K562 (cell line): ENCODE data around the gene EPM2A. TPM values are rescaled to one million over a fixed set of nuclear protein-coding genes. Genes with fewer than 3 reads are reported as not detected.

Experiments used
- FOXJ2 ChIP-seq: fragments of 200-800 bp; sonication (Bioruptor generic); IDR thresholded peaks from 2 replicates; pipeline ENCODE4 v1.6.1; 2016; ENCODE audit warnings: missing genetic modification characterization, missing compliant biosample characterization
- FOXK2 ChIP-seq, 2 experiments: fragments of 450-650 bp; IDR thresholded peaks in 1 of 2; conservative IDR thresholded peaks in 1 of 2; 2 replicates each; pipeline ENCODE4 v1.6.1; 2016; ENCODE audit warnings: low read depth in 2 of 2, mild to moderate bottlenecking in 1 of 2
- HDAC6 ChIP-seq: IDR thresholded peaks from 2 replicates; pipeline ENCODE4 v1.6.1; 2012; ENCODE audit warnings: low read depth, mild to moderate bottlenecking, control low read depth, inconsistent platforms, low read length, moderate library complexity
- HMBOX1 ChIP-seq: sonication (generic); IDR thresholded peaks from 2 replicates; pipeline ENCODE4 v1.6.1; 2016
- HMGN3 ChIP-seq: IDR thresholded peaks from 2 replicates; pipeline ENCODE4 v1.6.1; 2011; ENCODE audit warnings: borderline replicate concordance, low read depth, mild to moderate bottlenecking, mixed read lengths, low read length; ENCODE audit not compliant: insufficient read length; ENCODE audit errors: extremely low read depth
- ILK ChIP-seq: fragments of 450-650 bp; IDR thresholded peaks from 2 replicates; pipeline ENCODE4 v1.6.1; 2016; ENCODE audit warnings: missing genetic modification characterization, low read depth, mild to moderate bottlenecking, missing compliant biosample characterization, moderate library complexity, borderline replicate concordance
- LARP7 ChIP-seq: fragments of 450-650 bp; IDR thresholded peaks from 2 replicates; pipeline ENCODE4 v1.6.1; 2016
- MCM5 ChIP-seq: fragments of 450-650 bp; IDR thresholded peaks from 2 replicates; pipeline ENCODE4 v1.6.1; 2016; ENCODE audit warnings: low read depth
- MIER1 ChIP-seq: fragments of 450-650 bp; IDR thresholded peaks from 2 replicates; pipeline ENCODE4 v1.6.1; 2016; ENCODE audit warnings: antibody characterized with exemption, mild to moderate bottlenecking, low read depth
- NR1H2 ChIP-seq: sonication (generic); formaldehyde crosslinking; IDR thresholded peaks from 2 replicates; pipeline ENCODE4 v1.4.0; 2020; ENCODE audit warnings: mild to moderate bottlenecking, missing genetic modification reagents
- POLR2AphosphoS2 ChIP-seq: IDR thresholded peaks from 2 replicates; pipeline ENCODE4 v1.6.1; 2012; ENCODE audit warnings: low read length, improper control_type of control experiment
- POLR2G ChIP-seq: fragments of 200-400 bp; formaldehyde crosslinking; IDR thresholded peaks from 2 replicates; pipeline ENCODE4 v1.6.1; 2017; ENCODE audit warnings: low read depth, mild to moderate bottlenecking, antibody characterized with exemption, low read length, moderate library complexity
- RHOXF2B ChIP-seq: fragments of 250-450 bp; sonication (Bioruptor Pico); conservative IDR thresholded peaks from 2 replicates; pipeline ENCODE4 v1.5.1; 2021
- SETDB1 ChIP-seq: IDR thresholded peaks from one replicate; pipeline ENCODE4 v1.6.1; 2012; ENCODE audit warnings: low read length, control low read depth, inconsistent platforms
- SP1 ChIP-seq: sonication (generic); formaldehyde crosslinking; IDR thresholded peaks from 2 replicates; pipeline ENCODE4 v1.8.1; 2022; ENCODE audit warnings: mild to moderate bottlenecking, missing genetic modification reagents
- SREBF1 ChIP-seq: fragments of 150-350 bp; IDR thresholded peaks from 2 replicates; pipeline ENCODE4 v1.6.1; 2014; ENCODE audit warnings: antibody characterized with exemption, low read depth, low read length, borderline replicate concordance
- SRF ChIP-seq, 2 experiments: fragments of 250-450, 450-650 bp in 1 of 2; sonication (Bioruptor Pico) in 1 of 2; sonication (generic) in 1 of 2; formaldehyde crosslinking; IDR thresholded peaks; 2 replicates each; pipeline versions ENCODE4 v1.5.0 to v1.5.1; 2020 to 2022; ENCODE audit warnings: mild to moderate bottlenecking in 1 of 2, missing genetic modification reagents in 1 of 2
- TARDBP ChIP-seq: fragments of 450-650 bp; IDR thresholded peaks from 2 replicates; pipeline ENCODE4 v1.6.1; 2016
- ZC3H4 ChIP-seq: sonication (generic); formaldehyde crosslinking; IDR thresholded peaks from 2 replicates; pipeline ENCODE4 v1.9.0; 2021; ENCODE audit warnings: missing genetic modification reagents, borderline replicate concordance
- ZHX1 ChIP-seq: fragments of 150-350 bp; conservative IDR thresholded peaks from 2 replicates; pipeline ENCODE4 v1.6.1; 2014; ENCODE audit warnings: low read length
- ZNF408 ChIP-seq: fragments of 250-450 bp; sonication (Bioruptor Pico); IDR thresholded peaks from 2 replicates; pipeline ENCODE4 v1.4.0; 2020; ENCODE audit warnings: low read depth, mild to moderate bottlenecking, moderate library complexity
- ZNF436 ChIP-seq: fragments of 250-450, 450-650 bp; sonication (Bioruptor Pico); formaldehyde crosslinking; IDR thresholded peaks from 2 replicates; pipeline ENCODE4 v1.7.0; 2020; ENCODE audit warnings: mild to moderate bottlenecking
- ZNF778 ChIP-seq: fragments of 450-650 bp; formaldehyde crosslinking; IDR thresholded peaks from 2 replicates; pipeline ENCODE4 v1.4.0; 2020; ENCODE audit warnings: mild to moderate bottlenecking, moderate library complexity
- ZZZ3 ChIP-seq: fragments of 450-650 bp; IDR thresholded peaks from 2 replicates; pipeline ENCODE4 v1.6.1; 2016; ENCODE audit warnings: antibody characterized with exemption, mild to moderate bottlenecking, moderate library complexity
- polyA plus RNA-seq, 8 experiments: library from polyadenylated mRNA; depleted of rRNA in 4 of 8; stranded (reverse) in 5 of 8; unstranded in 3 of 8; fragments of >200 nt; fragmentation: Nextera tagmentation in 2 of 8; fragmentation: Illumina TruSeq in 1 of 8; extraction: Ambion mirVana in 2 of 8; extraction: Trizol in 1 of 8; gene quantifications; 2 replicates each; pipeline versions ENCODE4 v1.2.1 to v1.2.3, GENCODE V29; 2011 to 2014; ENCODE audit warnings: inconsistent platforms in 1 of 8, missing spikeins in 1 of 8
- total RNA-seq, 7 experiments: library from RNA; depleted of rRNA in 6 of 7; stranded (reverse); fragments of >200 nt in 6 of 7; fragmentation: Illumina TruSeq in 2 of 7; extraction: Trizol in 2 of 7; gene quantifications; 2 replicates each; pipeline versions ENCODE4 v1.2.1 to v1.2.3, GENCODE V29; 2011 to 2021; ENCODE audit warnings: low replicate concordance in 1 of 7
- TF ChIP-seq, protein P1 (sequence below): fragments of 250-450 bp; sonication (Bioruptor Pico); IDR thresholded peaks from 2 replicates; pipeline ENCODE4 v1.8.0; 2022; ENCODE audit warnings: moderate library complexity, mild to moderate bottlenecking, inconsistent platforms

Gene EPM2A
- total and polyA plus RNA-seq, 9 of the 15 experiments (the other 6 are each of a cell fraction or from before 2014, with no cell fraction given) = 0.35 to 5.3 (median 2.5) TPM

- TF ChIP-seq SRF (CRISPR knock-in tag; IDR thresholded peaks at IDR 0.05) (peak; percentile 14 to 45; a peak in 1 of 4 replicates), SREBF1 (no peak), ZNF436 (CRISPR knock-in tag) (no peak), FOXK2 (conservative IDR thresholded peaks at IDR 0.05 in 1 of 2, IDR thresholded peaks at IDR 0.05 in 1 of 2; ENCODE audit: low read depth in 2 of 2) (no peak), RHOXF2B (CRISPR knock-in tag) (no peak), SETDB1 (no peak), ZHX1 (no peak), ZZZ3 (no peak), HMGN3 (no peak), LARP7 (peak; percentile 41; the same call in 1 of the 2 replicates), POLR2AphosphoS2 (no peak), MIER1 (no peak), HDAC6 (no peak), HMBOX1 (peak; percentile 80), ZC3H4 (CRISPR knock-in tag) (peak; percentile 88), TARDBP (no peak), ILK (tag) (no peak), MCM5 (no peak), NR1H2 (CRISPR knock-in tag) (no peak), ZNF778 (no peak), FOXJ2 (tag) (no peak; the same call in 1 of the 2 replicates), POLR2G (peak; percentile 75), SP1 (CRISPR knock-in tag) (no peak; the same call in 1 of the 2 replicates), ZNF408 (no peak)
- TF ChIP-seq, protein P1, sequence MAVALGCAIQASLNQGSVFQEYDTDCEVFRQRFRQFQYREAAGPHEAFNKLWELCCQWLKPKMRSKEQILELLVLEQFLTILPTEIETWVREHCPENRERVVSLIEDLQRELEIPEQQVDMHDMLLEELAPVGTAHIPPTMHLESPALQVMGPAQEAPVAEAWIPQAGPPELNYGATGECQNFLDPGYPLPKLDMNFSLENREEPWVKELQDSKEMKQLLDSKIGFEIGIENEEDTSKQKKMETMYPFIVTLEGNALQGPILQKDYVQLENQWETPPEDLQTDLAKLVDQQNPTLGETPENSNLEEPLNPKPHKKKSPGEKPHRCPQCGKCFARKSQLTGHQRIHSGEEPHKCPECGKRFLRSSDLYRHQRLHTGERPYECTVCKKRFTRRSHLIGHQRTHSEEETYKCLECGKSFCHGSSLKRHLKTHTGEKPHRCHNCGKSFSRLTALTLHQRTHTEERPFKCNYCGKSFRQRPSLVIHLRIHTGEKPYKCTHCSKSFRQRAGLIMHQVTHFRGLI = no peak
These were observed at the start of gene EPM2A (continued) for GRCh38 chr6:145735356-145736165.
